GM18868 (cell line): ENCODE data around the gene SMIM10.
"Not testable (repeated sequence)": the region's sequence is repeated elsewhere in the genome, so short reads cannot be mapped to it uniquely, and the experiment has no call there.

Experiments
- ATAC-seq: cut with Tn5 transposase; IDR thresholded peaks from one replicate; pipeline ENCODE4 v1.9.1; 2021; ENCODE audit warnings: mild to moderate bottlenecking, moderate library complexity; ENCODE audit not compliant: unreplicated experiment

Gene SMIM10

DNA sequence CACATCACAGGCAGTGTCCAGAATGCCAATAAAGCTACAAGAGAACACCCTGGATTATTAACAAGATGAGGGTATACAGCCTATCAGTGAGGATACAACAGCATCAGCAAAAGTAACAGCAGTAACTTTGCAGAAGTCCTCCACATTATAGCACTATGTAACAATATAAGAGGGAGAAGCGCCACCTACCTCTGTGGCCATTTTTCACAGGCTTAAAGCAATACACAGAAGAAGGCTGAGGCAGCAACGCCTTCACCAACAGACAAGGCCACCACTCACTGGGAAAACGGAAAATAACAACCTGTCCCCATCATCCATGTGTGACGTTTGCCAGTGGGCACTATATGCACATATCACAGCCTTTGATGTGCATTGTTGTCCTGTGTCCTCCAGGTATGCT lies 19.0 kb downstream of the SMIM10 start:
- ATAC-seq: no peak

GRCh38 chrX:135010921-135011320 lies 20.1 kb downstream of the SMIM10 start:
- ATAC-seq: no peak

GRCh38 chrX:135015523-135016245 lies 24.9 kb downstream of the SMIM10 start:
- no peak for ATAC-seq

GRCh38 chrX:135019890-135020289 lies 29.1 kb downstream of the SMIM10 start:
- ATAC-seq: not testable (repeated sequence)

DNA sequence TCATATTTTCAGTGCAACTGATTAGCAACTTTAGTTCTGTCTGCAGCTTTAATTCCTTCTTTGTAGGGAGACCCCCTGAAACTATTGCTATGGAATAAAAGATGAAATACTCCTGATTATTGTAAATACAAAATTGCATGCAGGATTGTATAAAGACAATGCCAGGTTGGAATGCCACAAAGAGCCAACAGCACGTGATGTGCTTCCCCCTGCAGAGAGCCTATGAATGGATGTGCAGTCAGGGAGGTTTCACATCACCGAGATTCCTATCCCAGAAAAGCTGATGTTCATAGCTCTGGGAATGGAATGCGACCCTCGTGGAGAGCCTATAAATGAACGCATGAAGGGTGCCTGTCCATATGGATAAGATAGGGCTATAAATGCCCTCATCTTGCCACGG lies 33.0 kb downstream of the SMIM10 start:
- ATAC-seq: not testable (repeated sequence)

DNA sequence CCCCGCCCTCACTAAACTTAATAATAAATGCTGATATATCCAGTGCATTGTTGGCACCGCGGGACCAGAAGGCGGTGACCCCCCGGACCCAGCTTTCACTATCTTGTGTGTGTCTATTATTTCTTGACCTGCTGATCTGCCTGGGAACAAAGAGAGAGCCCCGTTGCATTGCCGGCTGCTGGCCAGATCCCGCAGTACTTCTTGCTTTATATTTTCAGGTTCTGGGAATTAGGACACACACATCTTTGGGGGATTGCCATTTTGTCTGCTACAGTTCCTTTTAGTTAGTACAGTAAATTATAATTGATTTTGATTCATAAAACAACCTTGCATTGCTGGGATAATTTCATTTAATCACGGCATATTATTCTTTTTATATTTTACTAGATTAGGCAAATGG lies 33.7 kb downstream of the SMIM10 start:
- no peak for ATAC-seq

- not testable (repeated sequence) for ATAC-seq
Measured at GRCh38 chrX:135030207-135030963, 39.6 kb downstream of the SMIM10 start.

DNA sequence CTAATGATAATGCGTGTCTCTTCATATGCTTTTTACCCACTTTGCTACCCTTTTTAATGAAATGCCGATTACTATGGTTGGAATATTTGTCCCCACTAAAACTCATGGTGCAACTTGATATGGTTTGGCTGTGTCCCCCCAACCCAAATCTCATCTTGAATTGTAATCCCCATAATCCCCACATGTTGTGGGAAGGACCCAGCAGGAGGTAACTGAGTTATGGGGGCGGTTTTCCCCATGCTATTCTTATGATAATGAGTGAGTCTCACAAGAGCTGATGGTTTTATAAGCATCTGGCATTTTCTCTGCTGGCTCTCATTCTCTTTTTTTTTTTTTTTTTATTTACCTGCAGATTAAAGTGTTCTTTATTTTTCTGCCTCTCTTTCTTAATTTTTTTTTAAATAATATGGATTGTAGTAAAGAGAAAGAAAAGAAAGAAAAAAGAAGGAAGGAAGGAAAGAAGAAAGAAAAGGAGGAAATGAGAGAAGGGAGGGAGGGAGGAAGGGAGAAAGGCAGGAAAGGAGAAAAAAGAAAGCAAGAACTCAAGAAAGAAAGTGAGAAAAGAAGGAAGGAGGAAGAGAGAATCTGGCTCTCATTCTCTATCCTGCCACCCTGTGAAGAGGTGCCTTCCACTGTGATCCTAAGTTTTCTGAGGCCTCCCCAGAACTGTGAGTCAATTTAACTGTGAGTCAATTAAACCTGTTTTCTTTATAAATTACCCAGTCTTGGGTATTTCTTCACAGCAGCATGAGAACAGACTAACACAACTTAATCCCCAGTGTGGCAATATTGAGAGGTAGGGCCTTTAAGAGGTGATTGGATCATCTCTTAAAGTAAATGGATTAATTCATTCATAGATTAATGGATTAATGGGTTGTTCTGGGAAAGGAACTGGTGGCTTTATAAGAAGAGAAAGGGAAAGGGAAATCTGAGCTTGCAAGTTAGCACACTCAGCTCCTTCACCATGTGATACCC lies 50.6 kb downstream of the SMIM10 start:
- ATAC-seq: not testable (repeated sequence)
